AG04449 (cell line): ENCODE data around the gene TEAD3.

ENCODE experiments used
- CTCF ChIA-PET: fragments of 350-600 bp; formaldehyde crosslinking; extraction: SDS; loops from one replicate; lab custom pipeline; 2021; ENCODE audit warnings: antibody characterized with exemption; lab: Yijun Ruan, JAX
- POLR2A ChIA-PET: fragments of 400-600, 350-600 bp; formaldehyde crosslinking; extraction: SDS; loops from one replicate; lab custom pipeline; 2020; ENCODE audit warnings: antibody characterized with exemption, inconsistent platforms; lab: Yijun Ruan, JAX
- DNase-seq: peaks from one replicate; pipeline ENCODE4 v3.0.0-alpha.2; 2010; ENCODE audit warnings: low read depth, low spot score
- H3K4me3 ChIP-seq: 2 replicates; pipeline ENCODE4 v1.5.1; 2011; ENCODE audit warnings: low read depth, mild to moderate bottlenecking, control low read depth, low read length
- CTCF ChIP-seq: IDR thresholded peaks from one replicate; pipeline ENCODE4 v1.5.1; 2011; ENCODE audit warnings: mild to moderate bottlenecking, moderate library complexity, low read length, control low read depth, inconsistent platforms; ENCODE audit not compliant: insufficient read depth; ENCODE audit errors: missing control alignments

TEAD3 gene

GRCh38 chr6:35508027-35508426 lies 11.1 kb upstream of the TEAD3 start:
- no peak overlapping the region for H3K4me3 ChIP-seq
- ChIA-PET CTCF (interaction anchor here (0.6 to 5.7 kb wide), 5 partner anchors 9 to 228 kb away, joined by 3 to 40 read pairs (median 6); partner anchors contain the start of gene TEAD3), POLR2A (interaction anchor here (1.8 kb wide), 1 partner anchor 10 kb away, joined by 5 read pairs; no protein-coding TSS in a partner anchor)
- TF ChIP-seq CTCF: no peak
- DNase-seq: no peak

GRCh38 chr6:35507221-35507620 lies 10.3 kb upstream of the TEAD3 start:
- TF ChIP-seq CTCF: no peak
- H3K4me3 ChIP-seq: no peak overlapping the region
- ChIA-PET CTCF (interaction anchor here (1.0 to 5.7 kb wide), 3 partner anchors 10 to 45 kb away, joined by 3 to 40 read pairs (median 7); partner anchors contain the start of gene TEAD3), POLR2A (interaction anchor here (1.8 kb wide), 1 partner anchor 9 kb away, joined by 5 read pairs; no protein-coding TSS in a partner anchor)
- DNase-seq: no peak

- TF ChIP-seq CTCF: no peak
- H3K4me3 ChIP-seq: no peak overlapping the region
- no peak for DNase-seq
- CTCF ChIA-PET: interaction anchor here (1.0 to 5.7 kb wide), 2 partner anchors 14 to 230 kb away, joined by 3 to 40 read pairs; partner anchors contain the start of gene ARMC12
- POLR2A ChIA-PET: interaction anchor here (1.8 kb wide), 1 partner anchor 9 kb away, joined by 5 read pairs; no protein-coding TSS in a partner anchor
Observed at GRCh38 chr6:35506536-35506935, 9.7 kb upstream of the TEAD3 start.

GRCh38 chr6:35505999-35506412 lies 9.1 kb upstream of the TEAD3 start:
- no peak overlapping the region for H3K4me3 ChIP-seq
- no peak for DNase-seq
- CTCF ChIA-PET: interaction anchor here (1.0 to 1.2 kb wide), 3 partner anchors 16 to 231 kb away, joined by 3 to 8 read pairs (median 4); partner anchors contain the start of gene ARMC12
- POLR2A ChIA-PET: no interaction called here
- no peak for TF ChIP-seq CTCF

GRCh38 chr6:35503534-35503933 lies 6.7 kb upstream of the TEAD3 start:
- TF ChIP-seq CTCF: no peak
- CTCF ChIA-PET: interaction anchor here (1.2 kb wide), 1 partner anchor 20 kb away, joined by 4 read pairs; no protein-coding TSS in a partner anchor
- POLR2A ChIA-PET: no interaction called here
- no peak for DNase-seq
- no peak overlapping the region for H3K4me3 ChIP-seq

GRCh38 chr6:35501784-35502183 lies 4.9 kb upstream of the TEAD3 start:
- ChIA-PET CTCF (interaction anchor here (1.2 kb wide), 1 partner anchor 36 kb away, joined by 3 read pairs; no protein-coding TSS in a partner anchor), POLR2A (no interaction called here)
- TF ChIP-seq CTCF: no peak
- no peak for DNase-seq
- H3K4me3 ChIP-seq: no peak overlapping the region
